ENCODE data around the gene PIK3R1. TPM values are rescaled to one million over a fixed set of nuclear protein-coding genes. Genes with fewer than 3 reads are reported as not detected.
"Not testable (repeated sequence)": the region's sequence is repeated elsewhere in the genome, so short reads cannot be mapped to it uniquely, and the experiment has no call there.

Gene PIK3R1
- total RNA-seq, 1 donor from 2014 or later, result 15.5 TPM

- TF ChIP-seq CTCF (IDR thresholded peaks at IDR 0.05; ENCODE audit: insufficient read depth, low read length, severe bottlenecking), result no peak
- DNase-seq (ENCODE audit: low read depth) (peak; percentile 85), FAIRE-seq (no peak)
- Histone ChIP-seq H3K36me3 (ENCODE audit: control insufficient read depth, insufficient read depth, low read length) (no peaks in the 10 kb centered on the region), H3K27me3 (ENCODE audit: control insufficient read depth, insufficient read depth, low read length) (no peaks in the 10 kb centered on the region), H3K4me3 (ENCODE audit: low read depth, low read length) (no peak overlapping the region)
Measured at GRCh38 chr5:68193481-68194036, 22.0 kb upstream of the PIK3R1 start.

DNA sequence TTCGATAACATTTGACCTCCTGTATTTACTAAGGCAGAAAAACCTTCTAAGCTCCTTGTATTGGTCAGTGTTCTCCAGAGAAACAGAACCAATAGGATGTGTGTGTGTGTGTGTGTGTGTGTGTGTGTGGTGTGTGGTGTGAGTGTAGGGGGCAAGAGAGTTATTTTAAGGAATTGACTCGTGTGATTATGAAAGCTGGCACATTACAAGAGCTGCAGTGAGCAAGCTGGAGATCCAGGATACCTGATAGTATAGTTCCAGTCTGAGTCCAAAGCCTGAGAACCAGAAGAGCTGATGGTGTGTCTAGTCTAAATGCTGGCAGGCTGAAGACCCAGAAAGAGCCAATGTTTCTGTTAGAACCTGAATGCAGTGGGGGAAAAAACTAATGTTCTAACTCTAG, 21.2 kb upstream of the PIK3R1 start:
- no peak overlapping the region for H3K4me3 ChIP-seq (ENCODE audit: low read depth, low read length)
- no peaks in the 10 kb centered on the region for H3K36me3 ChIP-seq (ENCODE audit: control insufficient read depth, insufficient read depth, low read length)
- TF ChIP-seq CTCF (IDR thresholded peaks at IDR 0.05; ENCODE audit: insufficient read depth, low read length, severe bottlenecking), result no peak
- DNase-seq (ENCODE audit: low read depth) (no peak), FAIRE-seq (no peak)
- no peaks in the 10 kb centered on the region for H3K27me3 ChIP-seq (ENCODE audit: control insufficient read depth, insufficient read depth, low read length)

DNA sequence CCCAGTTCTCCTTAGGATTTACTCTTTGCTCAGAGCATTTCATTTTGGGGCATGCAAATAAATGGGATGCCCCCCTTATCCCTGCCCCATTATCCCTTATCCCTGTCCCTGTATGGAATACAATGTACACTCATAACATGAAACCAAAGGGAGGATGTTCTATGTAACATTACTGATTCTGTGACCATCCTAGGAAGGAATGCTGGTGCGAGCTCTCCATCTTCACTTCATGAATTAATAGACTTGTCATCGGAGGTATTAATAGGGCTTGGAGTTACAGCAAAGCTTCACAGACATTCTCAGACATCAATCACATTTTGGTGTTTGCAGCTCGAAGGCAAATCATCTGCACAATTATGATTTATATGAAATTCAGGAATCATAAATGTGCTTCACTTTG, 20.4 kb upstream of the PIK3R1 start:
- FAIRE-seq (no peak), DNase-seq (ENCODE audit: low read depth) (no peak)
- no peaks in the 10 kb centered on the region for H3K27me3 ChIP-seq (ENCODE audit: control insufficient read depth, insufficient read depth, low read length)
- H3K36me3 ChIP-seq (ENCODE audit: control insufficient read depth, insufficient read depth, low read length), result no peaks in the 10 kb centered on the region
- H3K4me3 ChIP-seq (ENCODE audit: low read depth, low read length), result no peak overlapping the region
- no peak for TF ChIP-seq CTCF (IDR thresholded peaks at IDR 0.05; ENCODE audit: insufficient read depth, low read length, severe bottlenecking)

GRCh38 chr5:68196876-68197275, 18.7 kb upstream of the PIK3R1 start:
- H3K4me3 ChIP-seq (ENCODE audit: low read depth, low read length), result no peak overlapping the region
- FAIRE-seq (no peak), DNase-seq (ENCODE audit: low read depth) (no peak)
- no peaks in the 10 kb centered on the region for H3K36me3 ChIP-seq (ENCODE audit: control insufficient read depth, insufficient read depth, low read length)
- H3K27me3 ChIP-seq (ENCODE audit: control insufficient read depth, insufficient read depth, low read length), result no peaks in the 10 kb centered on the region
- no peak for TF ChIP-seq CTCF (IDR thresholded peaks at IDR 0.05; ENCODE audit: insufficient read depth, low read length, severe bottlenecking)

DNA sequence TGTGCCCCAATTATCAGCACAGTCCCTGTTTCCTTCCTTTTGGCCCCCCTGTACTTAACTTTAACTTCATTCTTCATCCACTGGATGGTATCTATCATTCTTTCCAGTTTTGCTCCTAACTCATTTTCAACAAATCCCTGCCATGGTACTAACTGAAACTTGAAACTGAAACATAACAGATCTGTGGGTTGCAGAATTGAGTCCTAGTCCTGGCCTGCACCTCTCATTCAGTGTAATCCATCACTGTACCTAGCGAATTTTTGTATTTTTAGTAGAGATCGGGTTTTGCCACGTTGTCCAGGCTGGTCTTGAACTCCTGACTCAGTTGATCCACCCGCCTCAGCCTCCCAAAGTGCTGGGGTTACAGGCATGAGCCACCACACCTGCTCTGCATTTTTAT, 15.3 kb upstream of the PIK3R1 start:
- Histone ChIP-seq H3K27me3 (ENCODE audit: control insufficient read depth, insufficient read depth, low read length) (no peaks in the 10 kb centered on the region), H3K36me3 (ENCODE audit: control insufficient read depth, insufficient read depth, low read length) (no peaks in the 10 kb centered on the region), H3K4me3 (ENCODE audit: low read depth, low read length) (no peak overlapping the region)
- no peak for DNase-seq (ENCODE audit: low read depth)
- no peak for TF ChIP-seq CTCF (IDR thresholded peaks at IDR 0.05; ENCODE audit: insufficient read depth, low read length, severe bottlenecking)
- no peak for FAIRE-seq

- DNase-seq (ENCODE audit: low read depth); H3K27me3 ChIP-seq (ENCODE audit: control insufficient read depth, insufficient read depth, low read length); FAIRE-seq; H3K4me3 ChIP-seq (ENCODE audit: low read depth, low read length); H3K36me3 ChIP-seq (ENCODE audit: control insufficient read depth, insufficient read depth, low read length): not testable (repeated sequence)
Measured at GRCh38 chr5:68210654-68211053, 4.9 kb upstream of the PIK3R1 start.
